ENCODE data around the gene PAIP2B.
"Not testable (repeated sequence)": the region's sequence is repeated elsewhere in the genome, so short reads cannot be mapped to it uniquely, and the experiment has no call there.

PAIP2B gene

GRCh38 chr2:71226965-71227560 lies at the start of gene PAIP2B:
TSS of gene PAIP2B (minus strand) at chr2:71227103. CDS start at chr2:71202589, 24,514 bp downstream.
- peak; percentile 99 for DNase-seq

GRCh38 chr2:71275939-71276310 lies 49.0 kb upstream of the PAIP2B start:
- DNase-seq: no peak

- no peak for DNase-seq
Measured at GRCh38 chr2:71269511-71270090, 42.7 kb upstream of the PAIP2B start.

- no peak for DNase-seq
Measured at GRCh38 chr2:71263386-71263785, 36.5 kb upstream of the PAIP2B start.

- DNase-seq: no peak
Measured at GRCh38 chr2:71261534-71261933, 34.6 kb upstream of the PAIP2B start.

- DNase-seq: no peak
Measured at GRCh38 chr2:71256421-71256820, 29.5 kb upstream of the PAIP2B start.

GRCh38 chr2:71254776-71255175 lies 27.9 kb upstream of the PAIP2B start:
- no peak for DNase-seq

GRCh38 chr2:71254078-71254477 lies 27.2 kb upstream of the PAIP2B start:
- DNase-seq: no peak

GRCh38 chr2:71253476-71253875 lies 26.6 kb upstream of the PAIP2B start:
- DNase-seq: no peak

- no peak for DNase-seq
Measured at GRCh38 chr2:71252862-71253261, 26.0 kb upstream of the PAIP2B start.

- DNase-seq: no peak
Measured at GRCh38 chr2:71250935-71251334, 24.0 kb upstream of the PAIP2B start.

- DNase-seq: no peak
Measured at GRCh38 chr2:71244302-71244660, 17.4 kb upstream of the PAIP2B start.

GRCh38 chr2:71243634-71244301 lies 16.9 kb upstream of the PAIP2B start:
- no peak for DNase-seq

- DNase-seq: no peak
Measured at GRCh38 chr2:71240794-71241193, 13.9 kb upstream of the PAIP2B start.

GRCh38 chr2:71238089-71238488 lies 11.2 kb upstream of the PAIP2B start:
- no peak for DNase-seq

- no peak for DNase-seq
Measured at GRCh38 chr2:71235930-71236587, 9.2 kb upstream of the PAIP2B start.

GRCh38 chr2:71233072-71233471 lies 6.2 kb upstream of the PAIP2B start:
- DNase-seq: not testable (repeated sequence)

- DNase-seq: no peak
Measured at GRCh38 chr2:71226096-71226964, 573 bp downstream of the PAIP2B start.

GRCh38 chr2:71224935-71225334 lies 2.0 kb downstream of the PAIP2B start:
- DNase-seq: no peak

- no peak for DNase-seq
Measured at GRCh38 chr2:71224457-71224856, 2.4 kb downstream of the PAIP2B start.

GRCh38 chr2:71223767-71224333 lies 3.1 kb downstream of the PAIP2B start:
- DNase-seq: peak; percentile 3

- no peak for DNase-seq
Measured at GRCh38 chr2:71220743-71221142, 6.2 kb downstream of the PAIP2B start.

- no peak for DNase-seq
Measured at GRCh38 chr2:71216501-71216900, 10.4 kb downstream of the PAIP2B start.

Measured in fibroblast of skin of right quadriceps (primary cell).